ENCODE data around the gene AXIN1. TPM values are rescaled to one million over a fixed set of nuclear protein-coding genes. Genes with fewer than 3 reads are reported as not detected.

Gene AXIN1
- total RNA-seq, 1 experiment from 2014 or later: 53.3 TPM

DNA sequence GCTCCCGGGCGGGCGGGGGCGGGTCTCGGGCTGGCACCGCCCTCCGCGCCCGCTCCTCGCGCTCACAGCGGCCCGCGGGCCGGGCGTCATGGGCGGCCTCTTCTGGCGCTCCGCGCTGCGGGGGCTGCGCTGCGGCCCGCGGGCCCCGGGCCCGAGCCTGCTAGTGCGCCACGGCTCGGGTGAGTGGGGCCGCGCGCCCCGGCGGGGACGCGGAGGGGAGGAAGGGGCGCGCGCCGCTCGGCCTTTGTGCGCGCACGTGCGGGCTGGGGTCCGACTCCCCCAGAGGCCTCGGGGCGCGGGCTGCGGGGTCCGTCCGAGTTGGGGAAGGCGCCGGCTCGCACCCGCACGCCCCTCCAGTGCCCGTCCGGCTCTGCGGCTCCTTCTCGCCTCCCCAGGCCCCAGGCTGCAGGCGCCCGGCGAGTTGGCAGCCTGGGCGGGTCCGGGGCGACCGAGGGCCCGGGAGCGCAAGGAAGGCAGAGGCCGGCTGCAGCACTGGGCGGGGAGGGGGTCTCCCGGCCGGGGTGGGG is 44.7 kb upstream of the AXIN1 start, which contains the start of gene NME4:
NME4 (plus strand) TSS at position 65 of the 527 bp plus-strand sequence; CDS start at position 89, 24 bp downstream.
- in situ Hi-C loops (cut with HindIII; ENCODE audit: low pct_unique_long_range_greater_than_20kb, low sequenced_read_pairs): no loop called here
- TF ChIP-seq, protein P1, sequence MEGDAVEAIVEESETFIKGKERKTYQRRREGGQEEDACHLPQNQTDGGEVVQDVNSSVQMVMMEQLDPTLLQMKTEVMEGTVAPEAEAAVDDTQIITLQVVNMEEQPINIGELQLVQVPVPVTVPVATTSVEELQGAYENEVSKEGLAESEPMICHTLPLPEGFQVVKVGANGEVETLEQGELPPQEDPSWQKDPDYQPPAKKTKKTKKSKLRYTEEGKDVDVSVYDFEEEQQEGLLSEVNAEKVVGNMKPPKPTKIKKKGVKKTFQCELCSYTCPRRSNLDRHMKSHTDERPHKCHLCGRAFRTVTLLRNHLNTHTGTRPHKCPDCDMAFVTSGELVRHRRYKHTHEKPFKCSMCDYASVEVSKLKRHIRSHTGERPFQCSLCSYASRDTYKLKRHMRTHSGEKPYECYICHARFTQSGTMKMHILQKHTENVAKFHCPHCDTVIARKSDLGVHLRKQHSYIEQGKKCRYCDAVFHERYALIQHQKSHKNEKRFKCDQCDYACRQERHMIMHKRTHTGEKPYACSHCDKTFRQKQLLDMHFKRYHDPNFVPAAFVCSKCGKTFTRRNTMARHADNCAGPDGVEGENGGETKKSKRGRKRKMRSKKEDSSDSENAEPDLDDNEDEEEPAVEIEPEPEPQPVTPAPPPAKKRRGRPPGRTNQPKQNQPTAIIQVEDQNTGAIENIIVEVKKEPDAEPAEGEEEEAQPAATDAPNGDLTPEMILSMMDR (IDR thresholded peaks at IDR 0.05): no peak
- TF ChIP-seq SIN3A (IDR thresholded peaks at IDR 0.05; ENCODE audit: borderline replicate concordance, insufficient read depth, low read depth, low read length): 0 out of 2 replicates have a peak, but pooled peaks have one; percentile 53
- no peaks in the 10 kb centered on the region for H3K27me3 ChIP-seq (ENCODE audit: control insufficient read depth, insufficient read depth, low read length)
- H3K36me3 ChIP-seq (ENCODE audit: control insufficient read depth, insufficient read depth, low read length): no peaks in the 10 kb centered on the region
- ATAC-seq (peak; percentile 33), DNase-seq (ENCODE audit: low read depth, low spot score) (no peak)
- intact Hi-C loops (cut with micrococcal nuclease; ENCODE audit: unreplicated experiment): no loop called here
- peak within 1 kb of the TSS; percentile 52 to 87 for H3K4me3 ChIP-seq (ENCODE audit: low read depth in 2 of 2, low read length in 2 of 2)
- POLR2A ChIA-PET: no interaction called here
- CTCF ChIA-PET: no interaction called here
- no TSS peak for BruUV-seq (replicated peaks)
- peaks cover 34% of the 10 kb centered on the region for H3K4me1 ChIP-seq (ENCODE audit: control insufficient read depth, insufficient read depth, low read length)
- H3K27ac ChIP-seq (ENCODE audit: low read length): peak within 1 kb of the TSS; percentile 94
- H3K9me3 ChIP-seq (ENCODE audit: control insufficient read depth, insufficient read depth, low read depth, low read length): no peaks in the 10 kb centered on the region

- POLR2A ChIA-PET: no interaction called here
- no TSS peak for BruUV-seq (replicated peaks)
- Histone ChIP-seq H3K27me3 (ENCODE audit: control insufficient read depth, insufficient read depth, low read length) (no peaks in the 10 kb centered on the region), H3K4me3 (ENCODE audit: low read depth in 2 of 2, low read length in 2 of 2) (peak overlapping the region; percentile 52 to 87), H3K36me3 (ENCODE audit: control insufficient read depth, insufficient read depth, low read length) (no peaks in the 10 kb centered on the region), H3K27ac (ENCODE audit: low read length) (peak overlapping the region; percentile 94), H3K9me3 (ENCODE audit: control insufficient read depth, insufficient read depth, low read depth, low read length) (no peaks in the 10 kb centered on the region), H3K4me1 (ENCODE audit: control insufficient read depth, insufficient read depth, low read length) (peaks cover 34% of the 10 kb centered on the region)
- CTCF ChIA-PET: interaction anchor here (0.5 kb wide), 1 partner anchor 10 kb away, joined by 13 read pairs; no protein-coding TSS in a partner anchor
- ATAC-seq (peak; percentile 54), DNase-seq (ENCODE audit: low read depth, low spot score) (no peak)
- in situ Hi-C loops (cut with HindIII; ENCODE audit: low pct_unique_long_range_greater_than_20kb, low sequenced_read_pairs) (no loop called here), intact Hi-C loops (cut with micrococcal nuclease; ENCODE audit: unreplicated experiment) (no loop called here)
- TF ChIP-seq TCF7L2 (IDR thresholded peaks at IDR 0.05; ENCODE audit: low read depth, low read length) (no peak), REST (IDR thresholded peaks at IDR 0.05; ENCODE audit: insufficient read depth in 1 of 2, low read depth in 2 of 2, low read length in 1 of 2) (no peak), POLR2AphosphoS5 (IDR thresholded peaks at IDR 0.05; ENCODE audit: low read depth, low read length) (peak; percentile 29; the same call in 1 of the 2 replicates), SIN3A (IDR thresholded peaks at IDR 0.05; ENCODE audit: borderline replicate concordance, insufficient read depth, low read depth, low read length) (0 out of 2 replicates have a peak, but pooled peaks have one; percentile 56)
- TF ChIP-seq, protein P1 (IDR thresholded peaks at IDR 0.05): no peak
These were observed 44.1 kb upstream of the AXIN1 start for GRCh38 chr16:396605-397004.
